DMS153 (cell line): ENCODE measurements around the gene NEURL1B.
"Not testable (repeated sequence)": the region's sequence is repeated elsewhere in the genome, so short reads cannot be mapped to it uniquely, and the experiment has no call there.

Experiments used
- DNase-seq: peaks from one replicate; lab custom pipeline; 2025; lab: John Stamatoyannopoulos, UW

NEURL1B gene

GRCh38 chr5:172640822-172641358, at the start of gene NEURL1B:
TSS of gene NEURL1B (plus strand) at chr5:172641263. CDS start at chr5:172641407, 144 bp downstream.
- peak; percentile 36 for DNase-seq

- no peak for DNase-seq
Observed at GRCh38 chr5:172591636-172592035, 49.4 kb upstream of the NEURL1B start.

- no peak for DNase-seq
Observed at GRCh38 chr5:172592881-172593280, 48.2 kb upstream of the NEURL1B start.

- DNase-seq = no peak
Observed at GRCh38 chr5:172593306-172593705, 47.8 kb upstream of the NEURL1B start.

- DNase-seq = no peak
Observed at GRCh38 chr5:172593721-172594235, 47.3 kb upstream of the NEURL1B start.

- no peak for DNase-seq
Observed at GRCh38 chr5:172594431-172594830, 46.6 kb upstream of the NEURL1B start.

- no peak for DNase-seq
Observed at GRCh38 chr5:172594867-172595466, 46.1 kb upstream of the NEURL1B start.

GRCh38 chr5:172595596-172596455, 45.2 kb upstream of the NEURL1B start:
- no peak for DNase-seq

GRCh38 chr5:172596638-172597231, 44.3 kb upstream of the NEURL1B start:
- DNase-seq = no peak

- no peak for DNase-seq
Observed at GRCh38 chr5:172597755-172598155, 43.3 kb upstream of the NEURL1B start.

- no peak for DNase-seq
Observed at GRCh38 chr5:172598251-172599203, 42.5 kb upstream of the NEURL1B start.

GRCh38 chr5:172599204-172599567, 41.9 kb upstream of the NEURL1B start:
- DNase-seq = no peak

GRCh38 chr5:172600571-172600970, 40.5 kb upstream of the NEURL1B start:
- no peak for DNase-seq

GRCh38 chr5:172601576-172601975, 39.5 kb upstream of the NEURL1B start:
- DNase-seq = not testable (repeated sequence)

GRCh38 chr5:172602783-172603231, 38.3 kb upstream of the NEURL1B start:
- DNase-seq = no peak

- no peak for DNase-seq
Observed at GRCh38 chr5:172603251-172603806, 37.7 kb upstream of the NEURL1B start.

- no peak for DNase-seq
Observed at GRCh38 chr5:172605466-172605865, 35.6 kb upstream of the NEURL1B start.

GRCh38 chr5:172606156-172606785, 34.8 kb upstream of the NEURL1B start:
- no peak for DNase-seq

- DNase-seq = no peak
Observed at GRCh38 chr5:172607213-172607793, 33.8 kb upstream of the NEURL1B start.

GRCh38 chr5:172608773-172609172, 32.3 kb upstream of the NEURL1B start:
- DNase-seq = no peak
